Activated CD8-positive, alpha-beta memory T cell treated with anti-CD3 and anti-CD28 coated beads, Interleukin-2, amount 50 U/mL, for 1 hour (primary cell): Measurements from ENCODE around the gene TRPM3.

Source experiments
- DNase-seq: peaks from one replicate; pipeline ENCODE4 v3.0.0-alpha.2; 2020; ENCODE audit errors: extremely low read depth

The TRPM3 gene

GRCh38 chr9:70519912-70520724, 601.3 kb downstream of the TRPM3 start:
- DNase-seq: no peak

GRCh38 chr9:70517926-70518610, 603.4 kb downstream of the TRPM3 start:
- DNase-seq: no peak

- DNase-seq: no peak
Observed at GRCh38 chr9:70514273-70514672, 607.1 kb downstream of the TRPM3 start.

GRCh38 chr9:70511858-70512257, 609.6 kb downstream of the TRPM3 start:
- no peak for DNase-seq

- no peak for DNase-seq
Observed at GRCh38 chr9:70510157-70510770, 611.2 kb downstream of the TRPM3 start.

- no peak for DNase-seq
Observed at GRCh38 chr9:70506159-70506558, 615.3 kb downstream of the TRPM3 start.

- DNase-seq: no peak
Observed at GRCh38 chr9:70504834-70505233, 616.6 kb downstream of the TRPM3 start.

GRCh38 chr9:70502690-70503089, 618.7 kb downstream of the TRPM3 start:
- DNase-seq: no peak

- no peak for DNase-seq
Observed at GRCh38 chr9:70500793-70501192, 620.6 kb downstream of the TRPM3 start.

- no peak for DNase-seq
Observed at GRCh38 chr9:70499621-70500020, 621.8 kb downstream of the TRPM3 start.

- no peak for DNase-seq
Observed at GRCh38 chr9:70498866-70499265, 622.6 kb downstream of the TRPM3 start.

GRCh38 chr9:70496244-70496643, 625.2 kb downstream of the TRPM3 start:
- DNase-seq: no peak

GRCh38 chr9:70495514-70495913, 625.9 kb downstream of the TRPM3 start:
- DNase-seq: no peak

GRCh38 chr9:70494221-70494620, 627.2 kb downstream of the TRPM3 start:
- no peak for DNase-seq

- DNase-seq: no peak
Observed at GRCh38 chr9:70493029-70493428, 628.4 kb downstream of the TRPM3 start.

- no peak for DNase-seq
Observed at GRCh38 chr9:70492319-70492777, 629.1 kb downstream of the TRPM3 start.

- DNase-seq: no peak
Observed at GRCh38 chr9:70491426-70492318, 629.7 kb downstream of the TRPM3 start.

- DNase-seq: no peak
Observed at GRCh38 chr9:70490478-70490877, 630.9 kb downstream of the TRPM3 start.

GRCh38 chr9:70488793-70489105, 632.7 kb downstream of the TRPM3 start:
- no peak for DNase-seq

GRCh38 chr9:70488098-70488792, 633.2 kb downstream of the TRPM3 start:
- no peak for DNase-seq

GRCh38 chr9:70486127-70486526, 635.3 kb downstream of the TRPM3 start:
- DNase-seq: no peak
